Measurements from ENCODE around the gene SOD1. TPM values are rescaled to one million over a fixed set of nuclear protein-coding genes. Genes with fewer than 3 reads are reported as not detected.

Gene SOD1
- total RNA-seq, 1 experiment from 2014 or later: 434 TPM

DNA sequence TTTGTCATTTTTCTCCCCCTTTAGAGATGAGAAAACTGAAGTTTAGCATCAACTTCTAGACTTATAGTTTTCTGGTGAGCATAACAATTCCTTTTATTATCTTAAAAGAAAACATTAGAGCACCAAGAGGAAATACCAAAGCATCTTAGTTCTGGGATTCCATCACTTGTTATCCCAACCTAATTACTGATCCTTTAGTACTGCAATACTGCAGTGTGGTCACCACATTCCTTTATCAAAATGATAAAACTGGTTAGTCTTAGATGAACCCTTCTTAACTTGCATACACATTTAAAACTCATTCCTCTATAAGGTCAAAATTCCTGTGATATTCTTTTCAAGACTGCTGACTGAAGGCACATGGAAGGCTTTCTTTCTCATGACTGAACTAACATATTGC is 23.1 kb downstream of the SOD1 start:
- Histone ChIP-seq H3K36me3 (peaks cover 74% of the 10 kb centered on the region), H3K27me3 (replicated peaks) (no peaks in the 10 kb centered on the region), H3K4me1 (replicated peaks) (no peaks in the 10 kb centered on the region), H3K4me3 (no peak overlapping the region), H3K27ac (no peak overlapping the region), H3K9me3 (replicated peaks) (no peaks in the 10 kb centered on the region)
- no peak for DNase-seq (ENCODE audit: low read depth in 1 of 2, low spot score in 2 of 2)

DNA sequence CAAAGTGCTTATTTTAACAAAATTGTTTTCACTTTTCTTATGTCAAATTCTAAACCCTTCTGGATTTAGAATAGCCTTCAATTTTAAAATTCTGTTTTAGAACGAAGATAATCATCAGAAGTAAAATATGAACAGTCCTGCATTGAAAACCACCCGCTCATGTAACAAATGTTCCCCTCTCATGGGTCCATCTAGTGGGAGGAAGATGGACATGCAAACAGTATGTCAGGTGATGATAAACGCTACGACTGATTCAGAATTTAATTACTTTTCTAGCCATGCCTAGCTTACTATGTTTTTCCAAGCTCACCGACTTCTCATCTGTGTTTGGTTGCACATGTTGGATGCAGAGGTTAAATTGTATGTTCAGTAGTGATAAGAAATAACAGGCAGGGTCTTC is 23.5 kb downstream of the SOD1 start:
- Histone ChIP-seq H3K27me3 (replicated peaks) (no peaks in the 10 kb centered on the region), H3K4me1 (replicated peaks) (no peaks in the 10 kb centered on the region), H3K36me3 (peaks cover 73% of the 10 kb centered on the region), H3K27ac (no peak overlapping the region), H3K9me3 (replicated peaks) (no peaks in the 10 kb centered on the region), H3K4me3 (no peak overlapping the region)
- DNase-seq (ENCODE audit: low read depth in 1 of 2, low spot score in 2 of 2): no peak

DNA sequence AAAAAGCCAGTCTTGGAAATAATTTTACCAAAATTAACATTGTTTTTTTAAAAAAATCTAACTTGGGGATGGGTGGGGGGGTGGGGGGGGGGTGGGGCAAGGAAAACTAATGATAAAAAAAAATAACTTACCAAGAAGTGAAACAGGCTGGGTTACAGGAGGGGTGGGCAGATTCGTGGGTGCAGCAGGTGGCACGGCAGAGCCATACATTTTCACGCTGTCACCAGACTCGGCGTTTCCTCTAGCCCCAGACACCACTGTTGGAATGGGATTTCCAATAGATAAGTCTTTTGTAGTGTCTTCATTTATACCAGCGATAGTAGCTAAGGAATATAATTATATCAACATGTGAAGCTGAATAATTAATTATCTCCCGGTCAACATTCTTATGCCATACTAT is 25.4 kb downstream of the SOD1 start:
- Histone ChIP-seq H3K27ac (no peak overlapping the region), H3K9me3 (replicated peaks) (no peaks in the 10 kb centered on the region), H3K27me3 (replicated peaks) (no peaks in the 10 kb centered on the region), H3K4me1 (replicated peaks) (no peaks in the 10 kb centered on the region), H3K36me3 (peaks cover 88% of the 10 kb centered on the region), H3K4me3 (no peak overlapping the region)
- DNase-seq (ENCODE audit: low read depth in 1 of 2, low spot score in 2 of 2): no peak

DNA sequence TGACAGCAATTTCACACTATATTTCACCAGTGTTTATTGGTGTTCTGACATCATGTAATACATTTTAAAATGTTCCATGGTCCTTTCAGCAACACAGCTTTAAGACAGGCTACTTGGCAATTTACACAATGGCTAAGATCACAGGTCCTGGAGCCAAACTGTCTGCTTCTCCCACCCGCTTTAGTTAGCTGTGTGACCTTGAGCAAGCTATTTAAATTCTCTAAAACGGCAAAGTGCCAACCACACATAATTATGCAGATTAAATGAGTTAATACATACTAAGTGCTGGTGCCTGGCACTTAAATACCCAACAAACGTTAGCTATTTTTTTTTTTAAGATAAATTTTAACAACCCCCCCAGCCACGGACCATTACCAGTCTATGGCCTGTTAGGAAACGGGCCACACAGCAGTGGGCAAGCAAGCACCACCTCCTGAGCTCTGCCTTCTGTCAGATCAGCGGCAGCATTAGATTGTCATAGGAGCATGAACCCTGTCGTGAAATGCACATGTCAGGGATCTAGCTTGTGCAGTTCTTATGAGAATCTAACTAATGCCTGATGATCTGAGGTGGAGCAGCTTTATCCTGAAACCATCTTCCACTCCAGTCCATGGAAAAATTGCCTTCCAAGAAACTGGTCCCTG is 26.9 kb downstream of the SOD1 start:
- H3K9me3 ChIP-seq (replicated peaks): no peaks in the 10 kb centered on the region
- peaks cover 90% of the 10 kb centered on the region for H3K36me3 ChIP-seq
- no peaks in the 10 kb centered on the region for H3K27me3 ChIP-seq (replicated peaks)
- no peaks in the 10 kb centered on the region for H3K4me1 ChIP-seq (replicated peaks)
- H3K27ac ChIP-seq: no peak overlapping the region
- DNase-seq (ENCODE audit: low read depth in 1 of 2, low spot score in 2 of 2): no peak
- no peak overlapping the region for H3K4me3 ChIP-seq

DNA sequence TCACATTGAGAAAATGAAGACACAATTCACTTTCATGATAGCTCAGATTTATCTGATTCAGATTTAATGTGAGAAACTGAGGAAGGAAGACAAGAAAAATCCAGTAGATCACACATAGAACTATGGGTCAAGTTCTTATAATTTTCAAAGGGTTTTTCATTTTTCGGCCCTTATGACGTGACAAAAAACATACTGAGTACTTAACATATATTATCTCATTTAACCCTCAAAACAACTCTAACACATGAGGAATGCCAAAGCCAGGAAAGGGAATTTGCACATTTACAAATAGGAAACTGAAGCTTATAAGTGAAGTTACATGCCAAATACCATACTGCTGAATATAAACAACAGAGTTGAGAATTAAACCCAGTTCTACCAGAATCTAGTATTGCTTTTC is 27.6 kb downstream of the SOD1 start:
- Histone ChIP-seq H3K36me3 (peaks cover 88% of the 10 kb centered on the region), H3K4me3 (no peak overlapping the region), H3K9me3 (replicated peaks) (no peaks in the 10 kb centered on the region), H3K27me3 (replicated peaks) (no peaks in the 10 kb centered on the region), H3K27ac (no peak overlapping the region), H3K4me1 (replicated peaks) (no peaks in the 10 kb centered on the region)
- no peak for DNase-seq (ENCODE audit: low read depth in 1 of 2, low spot score in 2 of 2)

DNA sequence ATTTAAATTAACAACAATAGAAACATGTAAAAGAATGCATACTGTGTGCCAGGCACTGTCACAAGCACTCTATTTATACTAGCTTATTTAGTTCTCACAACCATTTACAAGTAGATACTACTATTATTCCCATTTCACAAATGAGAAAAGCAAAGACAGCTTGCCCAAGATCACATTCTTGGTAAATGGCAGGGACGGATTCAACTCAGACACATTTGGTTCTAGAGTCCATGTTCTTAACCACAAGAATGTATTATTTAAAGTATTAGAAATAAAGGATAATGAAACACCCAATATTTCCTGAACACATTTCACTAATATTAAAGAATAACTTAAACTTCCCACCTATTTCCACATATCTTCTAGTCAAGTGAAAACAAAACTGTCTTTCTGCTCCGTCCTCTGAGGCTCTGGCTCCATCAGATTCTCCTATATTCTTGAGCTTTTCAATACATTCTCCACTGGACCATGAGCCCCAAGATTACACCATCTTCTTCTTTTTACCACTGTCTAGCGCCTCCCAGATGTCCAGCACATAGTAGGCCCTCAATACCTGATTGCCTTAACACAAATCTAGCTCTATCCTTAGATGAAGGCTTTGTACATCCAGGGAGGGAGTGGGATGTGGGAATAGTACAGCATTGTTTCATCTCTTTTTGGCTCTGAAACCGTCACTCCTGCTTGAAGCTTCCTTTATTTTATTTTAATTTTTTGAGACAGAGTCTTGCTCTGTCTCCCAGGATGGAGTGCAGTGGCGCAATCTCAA is 29.3 kb downstream of the SOD1 start:
- H3K36me3 ChIP-seq: peaks cover 88% of the 10 kb centered on the region
- no peak overlapping the region for H3K4me3 ChIP-seq
- no peak for DNase-seq (ENCODE audit: low read depth in 1 of 2, low spot score in 2 of 2)
- no peaks in the 10 kb centered on the region for H3K27me3 ChIP-seq (replicated peaks)
- H3K27ac ChIP-seq: no peak overlapping the region
- H3K4me1 ChIP-seq (replicated peaks): no peaks in the 10 kb centered on the region
- H3K9me3 ChIP-seq (replicated peaks): no peaks in the 10 kb centered on the region

DNA sequence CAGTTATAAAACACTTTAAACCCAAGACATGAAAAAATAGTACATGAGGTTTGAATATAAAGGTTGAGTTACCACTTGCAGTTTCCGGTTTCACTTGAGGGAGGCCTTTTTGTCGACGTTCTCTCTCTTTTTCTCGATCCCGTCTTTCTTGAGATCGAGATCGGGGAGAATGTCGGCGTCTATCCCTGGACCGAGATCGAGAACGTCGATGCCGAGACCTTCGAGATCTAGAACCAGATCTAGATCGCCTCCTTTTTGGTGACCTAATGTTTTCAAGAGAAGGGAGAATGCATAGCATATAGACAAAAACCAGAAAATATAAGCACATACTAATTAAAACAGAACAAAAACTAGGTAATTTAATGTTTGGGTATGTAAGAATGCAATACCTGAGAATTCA is 33.7 kb downstream of the SOD1 start:
- no peak for DNase-seq (ENCODE audit: low read depth in 1 of 2, low spot score in 2 of 2)
- peaks cover 91% of the 10 kb centered on the region for H3K36me3 ChIP-seq
- no peak overlapping the region for H3K27ac ChIP-seq
- no peaks in the 10 kb centered on the region for H3K4me1 ChIP-seq (replicated peaks)
- no peaks in the 10 kb centered on the region for H3K9me3 ChIP-seq (replicated peaks)
- no peaks in the 10 kb centered on the region for H3K27me3 ChIP-seq (replicated peaks)
- H3K4me3 ChIP-seq: no peak overlapping the region

DNA sequence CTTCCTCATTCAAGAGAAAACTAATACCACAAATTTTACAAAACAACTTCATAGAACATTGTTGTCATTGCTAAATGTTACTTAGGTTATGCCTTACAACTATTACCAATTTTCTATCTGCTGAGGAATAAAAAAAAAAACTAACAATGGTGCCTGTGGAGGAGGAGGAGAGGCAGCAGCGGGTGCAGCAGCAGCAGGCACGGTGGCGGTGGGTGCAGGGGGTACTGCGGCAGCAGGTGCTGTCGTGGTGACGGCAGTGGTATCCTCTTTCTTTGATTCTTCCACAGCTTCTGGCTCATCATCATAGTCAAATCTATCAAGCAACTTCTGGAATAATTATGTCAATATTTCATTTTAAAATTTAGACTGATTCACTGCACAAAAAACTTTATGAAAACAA is 36.9 kb downstream of the SOD1 start:
- H3K9me3 ChIP-seq (replicated peaks): no peaks in the 10 kb centered on the region
- H3K27ac ChIP-seq: no peak overlapping the region
- no peak for DNase-seq (ENCODE audit: low read depth in 1 of 2, low spot score in 2 of 2)
- H3K27me3 ChIP-seq (replicated peaks): no peaks in the 10 kb centered on the region
- peaks cover 90% of the 10 kb centered on the region for H3K36me3 ChIP-seq
- H3K4me1 ChIP-seq (replicated peaks): no peaks in the 10 kb centered on the region
- no peak overlapping the region for H3K4me3 ChIP-seq

DNA sequence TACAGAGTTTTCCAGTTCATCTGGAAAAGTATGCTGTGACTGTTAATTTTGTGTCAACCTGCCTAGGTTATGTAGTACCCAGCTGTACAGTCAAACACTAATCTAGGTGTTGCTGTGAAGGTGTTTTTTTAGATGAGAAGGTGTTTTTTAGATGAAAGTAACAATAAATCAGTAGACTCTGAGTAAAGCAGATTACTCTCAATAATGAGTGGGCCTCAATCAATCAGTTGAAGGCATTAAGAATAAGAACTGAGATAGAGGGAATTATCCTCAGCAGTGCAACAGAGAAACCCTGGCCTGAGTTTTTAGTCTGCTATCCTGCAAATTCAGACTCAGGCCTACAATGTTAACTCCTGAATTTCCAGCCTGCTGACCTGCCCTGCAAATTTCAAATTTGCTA is 39.0 kb downstream of the SOD1 start:
- Histone ChIP-seq H3K27me3 (replicated peaks) (no peaks in the 10 kb centered on the region), H3K9me3 (replicated peaks) (no peaks in the 10 kb centered on the region), H3K4me1 (replicated peaks) (no peaks in the 10 kb centered on the region), H3K27ac (no peak overlapping the region), H3K36me3 (peaks cover 92% of the 10 kb centered on the region), H3K4me3 (no peak overlapping the region)
- no peak for DNase-seq (ENCODE audit: low read depth in 1 of 2, low spot score in 2 of 2)

DNA sequence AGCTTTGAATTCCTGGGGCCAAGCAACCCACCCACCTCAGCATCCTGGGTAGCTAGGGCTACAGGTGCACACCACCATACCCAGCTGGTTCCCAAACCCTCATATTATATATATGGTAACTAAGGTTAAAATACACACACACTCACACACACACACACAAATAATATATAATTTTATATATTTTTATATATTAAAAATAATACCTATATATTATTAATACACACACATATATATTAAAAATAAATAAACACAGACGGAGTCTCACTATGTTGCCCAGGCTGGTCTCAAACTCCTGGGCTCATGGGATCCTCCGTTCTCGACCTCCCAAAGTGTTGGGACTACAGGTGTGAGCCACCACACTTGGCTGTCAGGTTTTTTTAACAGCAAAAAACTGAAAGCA is 40.5 kb downstream of the SOD1 start:
- peaks cover 88% of the 10 kb centered on the region for H3K36me3 ChIP-seq
- no peak overlapping the region for H3K27ac ChIP-seq
- DNase-seq (ENCODE audit: low read depth in 1 of 2, low spot score in 2 of 2): no peak
- no peaks in the 10 kb centered on the region for H3K9me3 ChIP-seq (replicated peaks)
- H3K27me3 ChIP-seq (replicated peaks): no peaks in the 10 kb centered on the region
- H3K4me3 ChIP-seq: no peak overlapping the region
- H3K4me1 ChIP-seq (replicated peaks): no peaks in the 10 kb centered on the region

DNA sequence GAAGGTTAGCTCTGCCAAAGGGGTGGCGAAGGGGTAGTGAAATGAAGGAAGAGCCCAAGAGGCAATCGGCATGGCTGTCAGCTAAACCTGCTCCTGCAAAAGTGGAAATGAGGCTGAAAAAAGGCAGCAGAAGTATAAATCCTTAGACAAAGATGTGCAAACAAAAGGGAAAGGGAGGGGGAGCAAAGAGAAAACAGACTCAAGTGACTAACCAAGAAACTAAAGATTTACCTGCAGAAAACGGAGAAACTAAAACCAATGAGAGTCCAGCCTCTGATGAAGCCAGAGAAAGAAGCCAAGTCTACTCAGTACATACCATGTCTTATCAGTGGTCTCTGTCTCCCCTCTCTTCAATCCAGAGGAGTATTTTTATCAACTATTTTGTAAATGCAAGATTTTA is 47.1 kb downstream of the SOD1 start:
- Histone ChIP-seq H3K36me3 (peaks cover 31% of the 10 kb centered on the region), H3K9me3 (replicated peaks) (no peaks in the 10 kb centered on the region), H3K4me3 (no peak overlapping the region), H3K27ac (no peak overlapping the region), H3K27me3 (replicated peaks) (no peaks in the 10 kb centered on the region), H3K4me1 (replicated peaks) (peaks cover 26% of the 10 kb centered on the region)
- no peak for DNase-seq (ENCODE audit: low read depth in 1 of 2, low spot score in 2 of 2)

DNA sequence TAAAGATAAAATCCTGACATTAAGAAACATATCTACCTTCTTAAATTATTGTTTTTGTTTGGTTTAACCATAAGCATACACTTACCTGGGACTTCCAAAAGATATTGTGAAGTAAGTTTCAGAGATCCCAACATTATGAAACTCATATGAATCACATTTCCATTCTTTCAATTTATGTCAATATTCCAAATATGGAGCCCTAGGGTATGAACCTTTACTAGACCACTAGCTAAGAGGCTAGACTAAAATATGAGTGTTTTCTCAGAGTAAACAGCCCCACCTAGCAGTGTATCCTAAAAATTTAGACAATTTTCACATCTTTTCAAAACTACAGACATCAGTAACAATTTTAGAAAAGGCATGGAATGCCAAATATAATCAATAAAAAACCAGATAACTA is 48.0 kb downstream of the SOD1 start:
- peaks cover 35% of the 10 kb centered on the region for H3K4me1 ChIP-seq (replicated peaks)
- no peak overlapping the region for H3K27ac ChIP-seq
- no peak for DNase-seq (ENCODE audit: low read depth in 1 of 2, low spot score in 2 of 2)
- H3K36me3 ChIP-seq: peaks cover 22% of the 10 kb centered on the region
- H3K4me3 ChIP-seq: no peak overlapping the region
- no peaks in the 10 kb centered on the region for H3K9me3 ChIP-seq (replicated peaks)
- no peaks in the 10 kb centered on the region for H3K27me3 ChIP-seq (replicated peaks)

DNA sequence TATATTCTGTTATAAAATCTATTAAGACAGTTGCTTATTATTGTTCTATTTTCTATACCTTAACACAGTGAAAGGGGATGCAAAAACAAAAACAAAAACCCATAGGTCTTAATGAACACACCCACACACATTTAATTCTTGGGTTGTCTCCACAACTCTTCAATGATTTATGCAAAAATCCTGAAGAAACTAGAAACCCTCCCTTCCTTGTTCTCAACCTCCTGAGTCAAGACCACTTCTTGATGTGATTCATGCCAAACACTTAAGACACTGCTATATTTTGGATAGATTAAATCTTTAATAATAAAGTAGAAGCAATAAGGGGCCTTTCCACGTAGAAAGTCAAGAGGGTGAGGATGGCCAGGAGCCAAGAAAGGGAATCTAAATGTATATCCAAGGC is 49.0 kb downstream of the SOD1 start:
- H3K4me3 ChIP-seq: no peak overlapping the region
- DNase-seq (ENCODE audit: low read depth in 1 of 2, low spot score in 2 of 2): no peak
- no peak overlapping the region for H3K27ac ChIP-seq
- no peaks in the 10 kb centered on the region for H3K9me3 ChIP-seq (replicated peaks)
- peaks cover 15% of the 10 kb centered on the region for H3K36me3 ChIP-seq
- no peaks in the 10 kb centered on the region for H3K27me3 ChIP-seq (replicated peaks)
- H3K4me1 ChIP-seq (replicated peaks): peaks cover 44% of the 10 kb centered on the region

DNA sequence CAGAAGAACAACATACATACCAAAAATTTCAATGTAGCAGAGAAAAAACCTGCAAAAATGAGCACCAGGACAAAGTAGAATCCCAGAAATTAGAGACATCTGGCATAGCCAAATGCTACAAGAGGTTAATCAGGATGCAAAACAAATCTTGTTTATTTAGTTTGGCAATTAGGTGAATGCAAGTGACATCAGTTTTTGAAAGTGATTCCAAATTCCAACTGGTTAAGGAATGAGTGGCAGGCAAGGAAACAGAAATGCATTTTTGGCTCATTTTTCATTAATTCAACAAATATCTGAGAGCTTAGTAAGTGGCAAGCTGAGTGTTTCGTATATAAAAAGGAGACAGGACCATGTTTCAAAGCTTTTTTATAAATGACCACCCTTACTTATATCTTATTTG is 51.1 kb downstream of the SOD1 start:
- peaks cover 3% of the 10 kb centered on the region for H3K36me3 ChIP-seq
- no peaks in the 10 kb centered on the region for H3K27me3 ChIP-seq (replicated peaks)
- peak in 1 of 2 experiments; percentile 93 for DNase-seq (ENCODE audit: low read depth in 1 of 2, low spot score in 2 of 2)
- H3K9me3 ChIP-seq (replicated peaks): no peaks in the 10 kb centered on the region
- H3K27ac ChIP-seq: peak overlapping the region; percentile 82
- peaks cover 59% of the 10 kb centered on the region for H3K4me1 ChIP-seq (replicated peaks)
- H3K4me3 ChIP-seq: no peak overlapping the region
